Measurements from ENCODE around the gene TMIGD1.

Gene TMIGD1

GRCh38 chr17:30290696-30291542, 42.9 kb downstream of the TMIGD1 start:
- peak; percentile 75 for DNase-seq (ENCODE audit: low spot score)

- DNase-seq (ENCODE audit: low spot score): no peak
Measured at GRCh38 chr17:30290077-30290476, 43.8 kb downstream of the TMIGD1 start.

DNA sequence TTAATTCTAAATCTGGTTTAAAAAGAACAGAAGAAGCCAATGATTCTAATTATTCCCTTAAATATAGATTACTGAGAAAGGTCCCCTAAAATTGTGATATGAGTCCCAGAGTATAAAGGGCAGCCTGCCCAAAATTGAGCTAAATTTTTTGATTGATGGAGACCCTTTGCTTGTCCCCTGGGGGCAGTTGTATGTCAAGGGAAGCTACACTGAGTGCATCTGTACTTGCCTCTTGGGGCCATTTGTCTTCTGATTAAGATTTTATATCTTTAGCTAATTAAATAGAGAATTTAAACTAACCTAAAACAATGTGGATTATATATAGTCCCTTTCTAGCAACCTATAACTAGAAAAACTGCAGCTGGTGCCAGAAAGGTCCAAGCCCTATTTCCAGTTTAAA, 54.7 kb downstream of the TMIGD1 start:
- no peak for DNase-seq (ENCODE audit: low spot score)

DNA sequence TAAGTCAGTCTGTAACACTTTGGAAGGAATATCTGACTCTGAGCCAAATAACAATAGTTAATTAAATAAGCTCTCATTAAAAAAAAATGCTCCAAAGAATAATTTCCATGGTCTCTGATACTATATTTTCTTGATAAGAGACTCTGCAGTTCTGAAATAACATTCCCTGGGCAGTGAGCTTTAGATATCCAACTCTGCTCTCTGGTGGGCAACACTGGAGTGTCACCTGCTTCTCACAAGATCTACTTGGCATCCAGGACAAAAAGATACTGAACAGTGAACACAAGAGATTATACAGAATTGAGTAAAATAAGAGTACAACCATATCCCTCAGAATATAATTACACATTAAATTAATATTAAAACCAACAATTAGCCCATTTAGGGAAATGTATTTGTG, 55.8 kb downstream of the TMIGD1 start:
- DNase-seq (ENCODE audit: low spot score): no peak

- DNase-seq (ENCODE audit: low spot score): no peak
Measured at GRCh38 chr17:30275911-30276310, 57.9 kb downstream of the TMIGD1 start.

- DNase-seq (ENCODE audit: low spot score): no peak
Measured at GRCh38 chr17:30274887-30275286, 59.0 kb downstream of the TMIGD1 start.

DNA sequence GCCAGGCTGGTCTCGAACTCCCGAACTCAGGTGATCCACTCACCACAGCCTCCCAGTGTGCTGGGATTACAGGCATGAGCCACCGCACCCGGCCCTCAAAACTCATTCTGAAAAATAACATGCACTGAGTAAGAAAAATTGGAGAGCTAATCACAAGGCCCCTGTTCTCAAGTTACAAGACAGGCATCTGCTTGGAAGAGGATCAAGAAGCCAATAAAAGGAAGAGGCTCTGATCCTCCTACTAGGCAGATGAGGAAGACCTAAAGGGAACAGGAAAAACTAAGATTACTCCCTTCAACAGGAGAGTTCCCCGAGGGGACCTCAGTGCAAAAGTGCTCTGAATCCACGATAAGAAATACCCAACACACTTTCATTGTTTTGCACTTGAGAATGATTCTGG, 60.5 kb downstream of the TMIGD1 start:
- no peak for DNase-seq (ENCODE audit: low spot score)

DNA sequence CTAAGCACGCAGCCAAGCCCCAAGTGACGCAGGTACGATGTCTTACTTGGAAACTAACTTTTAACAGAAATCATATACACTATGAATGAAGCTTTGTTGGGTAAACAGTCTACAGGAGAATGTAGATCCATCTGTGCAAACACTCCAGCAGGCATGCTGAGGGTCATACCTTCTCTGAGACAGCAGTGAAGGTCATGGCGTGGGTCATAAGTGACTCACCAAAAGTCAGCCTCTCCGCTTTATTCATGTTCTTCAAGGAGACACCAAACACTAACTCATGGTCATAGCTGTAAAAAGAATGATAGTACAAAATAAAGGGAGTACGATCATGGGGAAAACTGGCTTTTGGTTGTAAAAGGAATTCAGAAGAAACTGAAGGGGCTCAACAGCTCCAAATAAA, 62.8 kb downstream of the TMIGD1 start:
- no peak for DNase-seq (ENCODE audit: low spot score)

DNA sequence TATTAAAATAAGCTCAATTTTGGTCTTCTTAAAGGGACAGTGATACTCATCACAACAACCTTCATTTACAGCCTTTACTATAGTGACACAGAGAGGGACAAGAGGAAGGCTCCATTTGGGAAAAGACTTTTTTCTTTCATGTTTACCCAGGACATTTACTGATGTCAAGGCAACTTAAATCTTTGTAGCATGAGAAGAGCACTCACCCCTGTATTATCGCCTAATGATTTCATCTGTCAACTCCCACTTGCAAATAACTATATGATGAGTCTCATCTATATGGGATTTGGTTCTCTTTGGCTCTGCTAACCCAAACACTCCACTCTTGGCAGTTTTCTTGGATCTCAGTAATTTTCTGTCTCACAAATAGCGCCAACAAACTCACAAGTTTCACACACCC, 66.2 kb downstream of the TMIGD1 start:
- DNase-seq (ENCODE audit: low spot score): no peak

Data from iPS-NIHi11 (cell line).